K562 (cell line): ENCODE measurements around the gene CCNT1. TPM values are rescaled to one million over a fixed set of nuclear protein-coding genes. Genes with fewer than 3 reads are reported as not detected.

Experiments
- ARID1B ChIP-seq: fragments of 450-650 bp; IDR thresholded peaks from 2 replicates; pipeline ENCODE4 v1.6.1; 2016; ENCODE audit warnings: antibody characterized with exemption, mild to moderate bottlenecking, inconsistent platforms
- BRD9 ChIP-seq: fragments of 450-650 bp; IDR thresholded peaks from 2 replicates; pipeline ENCODE4 v1.6.1; 2018; ENCODE audit warnings: low read depth; ENCODE audit not compliant: partially characterized antibody
- CHCHD3 ChIP-seq: fragments of 250-450 bp; sonication (Bioruptor Pico); IDR thresholded peaks from 2 replicates; pipeline ENCODE4 v2.1.2; 2022; ENCODE audit warnings: mild to moderate bottlenecking
- EP400 ChIP-seq: fragments of 450-650 bp; IDR thresholded peaks from 2 replicates; pipeline ENCODE4 v1.6.1; 2017; ENCODE audit warnings: antibody characterized with exemption, mild to moderate bottlenecking, moderate library complexity
- FOXA1 ChIP-seq: fragments of 450-650 bp; IDR thresholded peaks from 2 replicates; pipeline ENCODE4 v1.6.1; 2016; ENCODE audit warnings: mild to moderate bottlenecking, borderline replicate concordance
- GTF2A2 ChIP-seq: IDR thresholded peaks from 2 replicates; pipeline ENCODE4 v1.6.1; 2016; ENCODE audit warnings: mild to moderate bottlenecking, missing genetic modification characterization, missing compliant biosample characterization
- HDAC1 ChIP-seq, 2 experiments: fragments of 450-650 bp; IDR thresholded peaks; 2 replicates each; pipeline ENCODE4 v1.6.1; 2016 to 2017; ENCODE audit warnings: inconsistent platforms in 1 of 2, mild to moderate bottlenecking in 1 of 2, moderate library complexity in 1 of 2
- HDAC6 ChIP-seq: IDR thresholded peaks from 2 replicates; pipeline ENCODE4 v1.6.1; 2012; ENCODE audit warnings: low read depth, mild to moderate bottlenecking, control low read depth, inconsistent platforms, low read length, moderate library complexity
- HMG20B ChIP-seq: fragments of 250-450 bp; sonication (Bioruptor Pico); IDR thresholded peaks from 2 replicates; pipeline ENCODE4 v1.5.0; 2021; ENCODE audit warnings: mild to moderate bottlenecking
- MEIS2 ChIP-seq: fragments of 450-650 bp; IDR thresholded peaks from 2 replicates; pipeline ENCODE4 v1.6.1; 2014; ENCODE audit warnings: mild to moderate bottlenecking; ENCODE audit not compliant: partially characterized antibody
- NEUROD1 ChIP-seq: fragments of 150-350 bp; IDR thresholded peaks from 2 replicates; pipeline ENCODE4 v1.6.1; 2014; ENCODE audit warnings: borderline replicate concordance, low read length, low read depth; ENCODE audit not compliant: partially characterized antibody
- OTX1 ChIP-seq: fragments of 450-650 bp; formaldehyde crosslinking; IDR thresholded peaks from 2 replicates; pipeline ENCODE4 v1.4.0; 2022; ENCODE audit warnings: mild to moderate bottlenecking
- PHF8 ChIP-seq: fragments of 200-600 bp; sonication (generic); IDR thresholded peaks from 2 replicates; pipeline ENCODE4 v1.6.1; 2012; ENCODE audit warnings: mixed run types, mild to moderate bottlenecking, inconsistent platforms, low read length, moderate library complexity, borderline replicate concordance
- RBFOX2 ChIP-seq: fragments of 200-400 bp; formaldehyde crosslinking; IDR thresholded peaks from 2 replicates; pipeline ENCODE4 v1.6.1; 2017; ENCODE audit warnings: low read depth, mild to moderate bottlenecking, low read length, moderate library complexity
- SETDB1 ChIP-seq: IDR thresholded peaks from one replicate; pipeline ENCODE4 v1.6.1; 2012; ENCODE audit warnings: low read length, control low read depth, inconsistent platforms
- SUPT5H ChIP-seq: fragments of 450-650 bp; IDR thresholded peaks from 2 replicates; pipeline ENCODE4 v1.6.1; 2016
- TAF7 ChIP-seq: fragments of 450-650 bp; IDR thresholded peaks from 2 replicates; pipeline ENCODE4 v1.6.1; 2016; ENCODE audit warnings: missing genetic modification characterization, missing compliant biosample characterization
- TCF7 ChIP-seq: sonication (generic); IDR thresholded peaks from 2 replicates; pipeline ENCODE4 v1.6.1; 2016; ENCODE audit warnings: antibody characterized with exemption, borderline replicate concordance
- ZBTB17 ChIP-seq: fragments of 450-650 bp; formaldehyde crosslinking; IDR thresholded peaks from 2 replicates; pipeline ENCODE4 v1.4.0; 2020; ENCODE audit warnings: mild to moderate bottlenecking
- ZNF263 ChIP-seq: sonication (generic); formaldehyde crosslinking; IDR thresholded peaks from 2 replicates; pipeline ENCODE4 v1.8.0; 2022; ENCODE audit warnings: mild to moderate bottlenecking, missing genetic modification reagents, borderline replicate concordance
- ZNF347 ChIP-seq: fragments of 450-650 bp; formaldehyde crosslinking; IDR thresholded peaks from 2 replicates; pipeline ENCODE4 v1.4.0; 2020; ENCODE audit warnings: low read depth, mild to moderate bottlenecking, moderate library complexity
- ZNF77 ChIP-seq: fragments of 250-450 bp; sonication (Bioruptor Pico); IDR thresholded peaks from 2 replicates; pipeline ENCODE4 v1.5.0; 2020
- polyA plus RNA-seq, 8 experiments: library from polyadenylated mRNA; depleted of rRNA in 4 of 8; stranded (reverse) in 5 of 8; unstranded in 3 of 8; fragments of >200 nt; fragmentation: Nextera tagmentation in 2 of 8; fragmentation: Illumina TruSeq in 1 of 8; extraction: Ambion mirVana in 2 of 8; extraction: Trizol in 1 of 8; gene quantifications; 2 replicates each; pipeline versions ENCODE4 v1.2.1 to v1.2.3, GENCODE V29; 2011 to 2014; ENCODE audit warnings: inconsistent platforms in 1 of 8, missing spikeins in 1 of 8
- total RNA-seq, 7 experiments: library from RNA; depleted of rRNA in 6 of 7; stranded (reverse); fragments of >200 nt in 6 of 7; fragmentation: Illumina TruSeq in 2 of 7; extraction: Trizol in 2 of 7; gene quantifications; 2 replicates each; pipeline versions ENCODE4 v1.2.1 to v1.2.3, GENCODE V29; 2011 to 2021; ENCODE audit warnings: low replicate concordance in 1 of 7
- TF ChIP-seq, protein P1 (sequence below): sonication (generic); formaldehyde crosslinking; IDR thresholded peaks from 2 replicates; pipeline ENCODE4 v1.9.0; 2022; ENCODE audit warnings: mild to moderate bottlenecking, missing genetic modification reagents
- TF ChIP-seq, protein P2 (sequence below): sonication (generic); formaldehyde crosslinking; IDR thresholded peaks from 2 replicates; pipeline ENCODE4 v1.8.0; 2022; ENCODE audit warnings: mild to moderate bottlenecking, missing genetic modification reagents
- TF ChIP-seq, protein P3 (sequence below): IDR thresholded peaks from 2 replicates; pipeline ENCODE4 v1.6.1; 2011; ENCODE audit not compliant: insufficient read length; ENCODE audit errors: extremely low read depth
- TF ChIP-seq, protein P4 (sequence below): fragments of 250-450 bp; sonication (Bioruptor Pico); IDR thresholded peaks from 2 replicates; pipeline ENCODE4 v1.8.0; 2021; ENCODE audit warnings: borderline replicate concordance, mild to moderate bottlenecking, moderate library complexity; ENCODE audit not compliant: poor library complexity, severe bottlenecking

CCNT1 gene
- total and polyA plus RNA-seq, 9 of the 15 experiments (the other 6 are each of a cell fraction or from before 2014, with no cell fraction given) = 9.7 to 52.4 (median 33.4) TPM

DNA sequence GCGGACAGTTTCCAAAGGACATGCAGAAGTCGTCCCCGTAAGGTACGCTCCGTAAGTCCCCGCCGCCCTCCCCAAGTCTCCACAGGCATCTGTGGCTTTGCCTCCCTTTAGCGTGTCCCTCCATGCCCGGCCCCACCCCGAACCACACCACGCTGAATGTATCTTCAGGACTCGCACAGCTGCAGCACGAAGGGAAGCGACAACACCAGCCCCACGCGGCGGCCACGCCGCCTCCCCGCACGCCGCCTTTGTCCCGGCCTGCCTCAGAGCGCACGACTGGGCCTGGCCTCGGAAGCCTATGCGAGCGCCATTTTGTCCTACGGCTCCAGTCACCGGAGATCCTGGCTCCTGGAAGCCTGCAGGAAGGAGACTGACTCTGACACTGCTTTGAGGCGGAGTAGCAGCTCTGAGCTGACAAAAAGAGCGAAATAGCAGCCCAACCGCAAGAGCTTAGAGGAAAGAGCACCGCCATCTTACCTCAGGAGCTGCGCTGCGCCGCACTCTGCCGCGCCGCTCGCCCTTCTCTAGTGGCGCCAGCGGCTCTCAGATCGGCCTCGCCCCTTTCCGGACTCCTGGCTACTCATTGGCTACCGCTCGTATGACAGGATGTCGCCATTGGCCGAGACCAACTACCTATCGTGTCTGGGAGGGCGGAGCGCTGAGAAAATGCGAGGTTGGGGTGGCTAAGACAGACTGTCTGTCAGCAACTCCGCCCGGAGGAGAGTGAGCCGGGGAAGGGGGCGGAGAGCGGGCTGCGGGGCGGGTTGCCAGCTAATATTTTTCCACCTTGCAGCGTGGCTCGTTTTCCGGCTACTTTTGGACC, 34.6 kb downstream of the CCNT1 start, which contains the start of gene KANSL2 (continued):
- TF ChIP-seq ZBTB17 (CRISPR knock-in tag) (peak; percentile 60; the same call in 1 of the 2 replicates), BRD9 (peak; percentile 47), PHF8 (peak; percentile 100), FOXA1 (no peak), ZNF347 (no peak), HDAC1 (IDR thresholded peaks at IDR 0.05) (peak in 1 of 2 experiments; percentile 95; a peak in 2 of 4 replicates), ZNF77 (CRISPR knock-in tag) (no peak), SETDB1 (peak; percentile 36), ZNF263 (CRISPR knock-in tag) (peak; percentile 60), NEUROD1 (peak; percentile 93), TCF7 (peak; percentile 20; the same call in 1 of the 2 replicates), TAF7 (tag) (peak; percentile 96), MEIS2 (peak; percentile 93), ARID1B (no peak), OTX1 (CRISPR knock-in tag) (peak; percentile 7; the same call in 1 of the 2 replicates), CHCHD3 (0 out of 2 replicates have a peak, but pooled peaks have one; percentile 53), HDAC6 (0 out of 2 replicates have a peak, but pooled peaks have one; percentile 40), GTF2A2 (tag) (peak; percentile 50; the same call in 1 of the 2 replicates), EP400 (peak; percentile 98), RBFOX2 (peak; percentile 100), SUPT5H (peak; percentile 99), HMG20B (CRISPR knock-in tag) (no peak)
- TF ChIP-seq, protein P1, sequence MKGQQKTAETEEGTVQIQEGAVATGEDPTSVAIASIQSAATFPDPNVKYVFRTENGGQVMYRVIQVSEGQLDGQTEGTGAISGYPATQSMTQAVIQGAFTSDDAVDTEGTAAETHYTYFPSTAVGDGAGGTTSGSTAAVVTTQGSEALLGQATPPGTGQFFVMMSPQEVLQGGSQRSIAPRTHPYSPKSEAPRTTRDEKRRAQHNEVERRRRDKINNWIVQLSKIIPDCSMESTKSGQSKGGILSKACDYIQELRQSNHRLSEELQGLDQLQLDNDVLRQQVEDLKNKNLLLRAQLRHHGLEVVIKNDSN (CRISPR knock-in tag) = no peak
- TF ChIP-seq, protein P2, sequence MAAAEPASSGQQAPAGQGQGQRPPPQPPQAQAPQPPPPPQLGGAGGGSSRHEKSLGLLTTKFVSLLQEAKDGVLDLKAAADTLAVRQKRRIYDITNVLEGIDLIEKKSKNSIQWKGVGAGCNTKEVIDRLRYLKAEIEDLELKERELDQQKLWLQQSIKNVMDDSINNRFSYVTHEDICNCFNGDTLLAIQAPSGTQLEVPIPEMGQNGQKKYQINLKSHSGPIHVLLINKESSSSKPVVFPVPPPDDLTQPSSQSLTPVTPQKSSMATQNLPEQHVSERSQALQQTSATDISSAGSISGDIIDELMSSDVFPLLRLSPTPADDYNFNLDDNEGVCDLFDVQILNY (CRISPR knock-in tag) = peak; percentile 96
- TF ChIP-seq, protein P3, sequence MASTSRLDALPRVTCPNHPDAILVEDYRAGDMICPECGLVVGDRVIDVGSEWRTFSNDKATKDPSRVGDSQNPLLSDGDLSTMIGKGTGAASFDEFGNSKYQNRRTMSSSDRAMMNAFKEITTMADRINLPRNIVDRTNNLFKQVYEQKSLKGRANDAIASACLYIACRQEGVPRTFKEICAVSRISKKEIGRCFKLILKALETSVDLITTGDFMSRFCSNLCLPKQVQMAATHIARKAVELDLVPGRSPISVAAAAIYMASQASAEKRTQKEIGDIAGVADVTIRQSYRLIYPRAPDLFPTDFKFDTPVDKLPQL = peak; percentile 60
- TF ChIP-seq, protein P4, sequence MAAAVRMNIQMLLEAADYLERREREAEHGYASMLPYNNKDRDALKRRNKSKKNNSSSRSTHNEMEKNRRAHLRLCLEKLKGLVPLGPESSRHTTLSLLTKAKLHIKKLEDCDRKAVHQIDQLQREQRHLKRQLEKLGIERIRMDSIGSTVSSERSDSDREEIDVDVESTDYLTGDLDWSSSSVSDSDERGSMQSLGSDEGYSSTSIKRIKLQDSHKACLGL = peak; percentile 73
